Measurements from ENCODE around the gene COQ4.

DNA sequence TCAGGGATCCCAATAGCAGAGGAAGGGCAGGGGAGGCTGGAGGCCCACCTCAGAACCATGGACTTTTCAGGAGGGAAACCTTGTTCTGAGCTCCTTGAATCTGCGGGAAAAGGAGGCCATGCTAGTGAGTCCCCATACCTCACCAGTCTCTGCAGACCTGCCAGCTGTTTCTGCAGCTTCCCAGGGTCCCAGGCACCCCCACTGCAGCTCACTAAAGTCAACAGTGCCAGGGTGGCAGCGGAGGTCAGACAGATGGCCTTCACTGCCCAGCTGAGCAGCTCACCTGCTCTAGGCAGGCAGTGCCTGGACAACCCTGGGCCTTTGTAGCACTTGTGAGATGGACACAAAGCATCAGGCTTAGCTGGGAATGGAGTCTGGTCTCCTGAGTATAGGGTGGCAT, 13.3 kb downstream of the COQ4 start:
- no peak for TF ChIP-seq POLR2A (IDR thresholded peaks at IDR 0.05)
- TF ChIP-seq, protein P1, sequence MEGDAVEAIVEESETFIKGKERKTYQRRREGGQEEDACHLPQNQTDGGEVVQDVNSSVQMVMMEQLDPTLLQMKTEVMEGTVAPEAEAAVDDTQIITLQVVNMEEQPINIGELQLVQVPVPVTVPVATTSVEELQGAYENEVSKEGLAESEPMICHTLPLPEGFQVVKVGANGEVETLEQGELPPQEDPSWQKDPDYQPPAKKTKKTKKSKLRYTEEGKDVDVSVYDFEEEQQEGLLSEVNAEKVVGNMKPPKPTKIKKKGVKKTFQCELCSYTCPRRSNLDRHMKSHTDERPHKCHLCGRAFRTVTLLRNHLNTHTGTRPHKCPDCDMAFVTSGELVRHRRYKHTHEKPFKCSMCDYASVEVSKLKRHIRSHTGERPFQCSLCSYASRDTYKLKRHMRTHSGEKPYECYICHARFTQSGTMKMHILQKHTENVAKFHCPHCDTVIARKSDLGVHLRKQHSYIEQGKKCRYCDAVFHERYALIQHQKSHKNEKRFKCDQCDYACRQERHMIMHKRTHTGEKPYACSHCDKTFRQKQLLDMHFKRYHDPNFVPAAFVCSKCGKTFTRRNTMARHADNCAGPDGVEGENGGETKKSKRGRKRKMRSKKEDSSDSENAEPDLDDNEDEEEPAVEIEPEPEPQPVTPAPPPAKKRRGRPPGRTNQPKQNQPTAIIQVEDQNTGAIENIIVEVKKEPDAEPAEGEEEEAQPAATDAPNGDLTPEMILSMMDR (IDR thresholded peaks at IDR 0.05): no peak

Data from esophagus squamous epithelium (tissue), 4 donors.